ENCODE data around the gene ABCB10. TPM values are rescaled to one million over a fixed set of nuclear protein-coding genes. Genes with fewer than 3 reads are reported as not detected.
A peak's percentile ranks its signal among the peaks of the same experiment; 100 is the strongest.

The ABCB10 gene
- 17.3 TPM for total RNA-seq
- long read RNA-seq, transcript ABCB10-201 (13 exons, 3,857 nt), result major isoform, 55 of 79 reads
- long read RNA-seq, partial matches to known transcripts, result 11 of 79 reads
- long read RNA-seq, other reads (novel, unspliced or antisense), result 13 of 79 reads

DNA sequence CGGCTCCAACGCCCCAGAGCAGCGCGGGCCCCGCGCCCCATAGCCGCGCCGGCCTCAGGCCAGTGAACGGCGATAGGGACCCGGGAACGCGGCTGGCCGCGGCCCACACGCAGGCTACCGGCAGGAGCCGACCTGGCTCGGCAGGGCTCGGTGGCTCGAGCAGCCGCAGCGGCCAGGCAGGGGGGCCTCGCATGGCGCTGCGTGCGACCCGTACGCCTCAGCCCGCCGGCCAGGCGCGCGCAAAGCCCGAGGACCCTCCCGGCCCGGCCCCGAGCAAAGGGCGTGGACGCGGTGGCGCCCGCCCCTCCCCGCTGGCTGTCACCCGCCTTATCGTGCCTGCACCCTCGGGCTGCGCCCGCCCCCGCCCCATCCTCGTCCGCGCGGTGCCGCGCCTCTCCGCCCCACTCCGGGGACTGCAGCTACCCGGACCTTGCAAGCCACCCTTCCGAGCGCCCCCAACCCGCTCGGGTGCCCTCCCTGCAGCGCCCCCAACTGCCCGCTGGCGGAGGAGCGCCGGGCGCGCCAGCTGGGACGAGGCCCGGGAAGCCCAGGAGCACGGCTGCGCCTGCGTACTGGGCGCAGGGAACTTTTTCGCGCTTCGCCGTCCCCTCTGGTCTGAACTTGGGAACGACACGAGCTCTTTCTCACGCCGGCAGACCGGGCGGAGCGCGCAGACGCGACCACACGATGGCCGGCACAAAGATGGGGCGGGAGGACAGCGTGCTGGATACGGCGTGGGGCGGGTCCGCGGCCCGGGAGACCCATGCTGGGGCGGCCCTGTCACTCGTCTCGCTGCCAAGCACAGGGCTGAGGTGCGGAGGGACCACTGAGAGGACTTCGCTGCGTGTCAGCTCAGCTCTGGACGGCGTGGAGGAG is at the start of gene ABCB10:
ABCB10 (minus strand) TSS at position 248 of the 876 bp plus-strand sequence; CDS start at position 193, 55 bp downstream.
- peak; percentile 76 for TF ChIP-seq CTCF (IDR thresholded peaks at IDR 0.05)
- Histone ChIP-seq H3K27me3 (no peaks in the 10 kb centered on the region), H3K4me3 (peak within 1 kb of the TSS; percentile 75), H3K36me3 (no peaks in the 10 kb centered on the region), H3K27ac (peak within 1 kb of the TSS; percentile 86), H3K4me1 (peaks cover 19% of the 10 kb centered on the region), H3K9me3 (no peaks in the 10 kb centered on the region)
- intact Hi-C loops (cut with DNase I), result no loop called here
- DNase-seq, result peak; percentile 98
- peak; percentile 95 for ATAC-seq

GRCh38 chr1:229607370-229607769 is 48.9 kb upstream of the ABCB10 start:
- Histone ChIP-seq H3K36me3 (peaks cover 84% of the 10 kb centered on the region), H3K27me3 (no peaks in the 10 kb centered on the region), H3K9me3 (no peaks in the 10 kb centered on the region), H3K27ac (no peak overlapping the region), H3K4me1 (no peaks in the 10 kb centered on the region), H3K4me3 (no peak overlapping the region)
- ATAC-seq (no peak), DNase-seq (no peak)
- no peak for TF ChIP-seq CTCF (IDR thresholded peaks at IDR 0.05)
- intact Hi-C loops (cut with DNase I), result no loop called here

GRCh38 chr1:229603371-229604005 is 45.0 kb upstream of the ABCB10 start:
- Histone ChIP-seq H3K4me1 (no peaks in the 10 kb centered on the region), H3K27me3 (no peaks in the 10 kb centered on the region), H3K36me3 (peaks cover 75% of the 10 kb centered on the region), H3K4me3 (no peak overlapping the region), H3K9me3 (no peaks in the 10 kb centered on the region), H3K27ac (no peak overlapping the region)
- no peak for DNase-seq
- no peak for TF ChIP-seq CTCF (IDR thresholded peaks at IDR 0.05)
- no peak for ATAC-seq
- intact Hi-C loops (cut with DNase I), result no loop called here

GRCh38 chr1:229600229-229600628 is 41.7 kb upstream of the ABCB10 start:
- no peak for TF ChIP-seq CTCF (IDR thresholded peaks at IDR 0.05)
- no peak for DNase-seq
- Histone ChIP-seq H3K4me3 (no peak overlapping the region), H3K27ac (no peak overlapping the region), H3K36me3 (peaks cover 42% of the 10 kb centered on the region), H3K4me1 (peaks cover 16% of the 10 kb centered on the region), H3K27me3 (no peaks in the 10 kb centered on the region), H3K9me3 (no peaks in the 10 kb centered on the region)
- no peak for ATAC-seq
- intact Hi-C loops (cut with DNase I), result no loop called here

- ATAC-seq (no peak), DNase-seq (no peak)
- intact Hi-C loops (cut with DNase I), result no loop called here
- Histone ChIP-seq H3K4me1 (peaks cover 16% of the 10 kb centered on the region), H3K36me3 (peaks cover 38% of the 10 kb centered on the region), H3K27me3 (no peaks in the 10 kb centered on the region), H3K27ac (no peak overlapping the region), H3K9me3 (no peaks in the 10 kb centered on the region), H3K4me3 (no peak overlapping the region)
- no peak for TF ChIP-seq CTCF (IDR thresholded peaks at IDR 0.05)
Measured at GRCh38 chr1:229599218-229599954, 40.9 kb upstream of the ABCB10 start.

Measured in upper lobe of right lung (tissue), 1 donor.